NCI-H345 (cell line): ENCODE data around the gene CDC45.
"Not testable (repeated sequence)": the region's sequence is repeated elsewhere in the genome, so short reads cannot be mapped to it uniquely, and the experiment has no call there.

Experiments
- DNase-seq: peaks from one replicate; lab custom pipeline; 2025; lab: John Stamatoyannopoulos, UW

CDC45 gene, protein sequence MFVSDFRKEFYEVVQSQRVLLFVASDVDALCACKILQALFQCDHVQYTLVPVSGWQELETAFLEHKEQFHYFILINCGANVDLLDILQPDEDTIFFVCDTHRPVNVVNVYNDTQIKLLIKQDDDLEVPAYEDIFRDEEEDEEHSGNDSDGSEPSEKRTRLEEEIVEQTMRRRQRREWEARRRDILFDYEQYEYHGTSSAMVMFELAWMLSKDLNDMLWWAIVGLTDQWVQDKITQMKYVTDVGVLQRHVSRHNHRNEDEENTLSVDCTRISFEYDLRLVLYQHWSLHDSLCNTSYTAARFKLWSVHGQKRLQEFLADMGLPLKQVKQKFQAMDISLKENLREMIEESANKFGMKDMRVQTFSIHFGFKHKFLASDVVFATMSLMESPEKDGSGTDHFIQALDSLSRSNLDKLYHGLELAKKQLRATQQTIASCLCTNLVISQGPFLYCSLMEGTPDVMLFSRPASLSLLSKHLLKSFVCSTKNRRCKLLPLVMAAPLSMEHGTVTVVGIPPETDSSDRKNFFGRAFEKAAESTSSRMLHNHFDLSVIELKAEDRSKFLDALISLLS

DNA sequence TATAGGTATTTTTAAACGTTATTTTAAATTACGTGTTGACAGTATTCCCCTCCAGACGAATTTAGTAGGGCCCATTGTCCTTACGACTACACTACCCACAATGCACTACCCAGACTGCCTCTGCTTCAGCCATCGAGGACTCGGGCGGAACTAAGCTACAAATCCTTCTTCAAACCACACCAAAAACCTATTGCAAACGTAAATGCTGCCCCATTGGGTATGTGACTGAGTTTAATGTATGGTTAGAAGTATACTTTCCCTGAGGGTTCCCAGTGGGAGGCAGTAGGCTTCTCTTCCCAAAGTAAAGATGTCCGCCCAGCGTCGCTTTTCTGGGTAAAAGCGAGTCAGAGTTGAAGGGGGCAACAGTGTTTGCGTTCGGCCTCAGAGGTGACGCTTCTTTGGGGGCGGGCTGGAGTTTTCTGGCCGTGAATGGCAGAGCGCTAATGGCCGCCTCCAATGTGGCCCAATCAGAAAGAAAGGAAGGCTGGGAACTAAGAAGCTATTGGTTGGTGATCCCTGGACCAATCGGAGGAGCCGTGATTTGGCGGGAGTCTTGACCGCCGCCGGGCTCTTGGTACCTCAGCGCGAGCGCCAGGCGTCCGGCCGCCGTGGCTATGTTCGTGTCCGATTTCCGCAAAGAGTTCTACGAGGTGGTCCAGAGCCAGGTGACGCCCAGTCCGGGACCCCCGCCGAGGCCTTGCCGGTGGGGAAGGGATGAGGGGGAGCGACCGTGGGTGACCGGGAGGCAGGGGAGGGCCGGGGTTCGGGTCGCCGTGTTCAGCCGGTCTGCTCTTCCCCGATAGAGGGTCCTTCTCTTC lies at the start of gene CDC45:
CDC45 (plus strand) TSS at position 566 of the 818 bp plus-strand sequence; CDS start at position 615, 49 bp downstream.
- peak; percentile 94 for DNase-seq

DNA sequence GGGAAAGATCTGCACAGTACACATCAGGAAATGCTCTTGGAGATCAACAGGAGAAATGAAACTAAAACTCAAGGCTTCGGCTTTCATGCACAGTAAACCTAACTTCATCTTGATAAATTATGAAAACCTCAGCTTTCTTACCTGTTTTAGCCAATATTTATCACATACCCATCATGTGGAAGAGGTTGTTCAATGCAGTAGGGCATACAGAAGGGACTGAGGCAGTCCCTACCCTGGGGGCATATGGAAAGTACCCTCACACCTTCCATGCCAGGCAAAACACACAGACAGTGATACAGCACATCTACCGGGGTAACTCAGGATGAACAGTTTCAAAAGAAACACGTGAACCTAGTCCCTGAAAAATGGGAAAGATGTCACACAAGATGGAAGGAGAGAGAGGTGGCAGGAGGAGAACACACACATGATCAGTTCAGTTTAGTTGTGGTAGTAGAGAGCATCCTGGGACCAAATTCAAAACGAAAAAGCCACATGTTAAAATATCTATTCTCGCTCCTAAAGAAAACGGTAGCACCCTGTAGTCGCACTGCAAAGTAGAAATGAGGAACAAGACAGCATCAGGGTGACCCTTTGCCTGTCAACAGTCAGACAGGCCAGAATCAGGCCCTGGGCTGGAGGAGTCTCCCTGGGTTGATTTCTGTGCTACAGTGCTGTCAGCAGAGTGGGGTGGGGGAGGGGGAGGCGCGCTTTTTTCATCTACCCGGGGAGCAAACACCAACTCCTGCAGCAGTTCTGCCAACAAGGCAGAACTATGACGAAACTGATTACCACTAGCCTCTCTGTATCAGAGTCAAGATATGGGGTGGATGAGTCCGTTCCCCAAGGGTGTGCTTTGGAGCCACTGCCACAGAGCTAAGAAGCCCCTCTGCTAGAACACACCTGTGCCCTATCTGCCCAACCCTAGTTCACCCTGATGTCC lies 49.5 kb upstream of the CDC45 start:
- no peak for DNase-seq

DNA sequence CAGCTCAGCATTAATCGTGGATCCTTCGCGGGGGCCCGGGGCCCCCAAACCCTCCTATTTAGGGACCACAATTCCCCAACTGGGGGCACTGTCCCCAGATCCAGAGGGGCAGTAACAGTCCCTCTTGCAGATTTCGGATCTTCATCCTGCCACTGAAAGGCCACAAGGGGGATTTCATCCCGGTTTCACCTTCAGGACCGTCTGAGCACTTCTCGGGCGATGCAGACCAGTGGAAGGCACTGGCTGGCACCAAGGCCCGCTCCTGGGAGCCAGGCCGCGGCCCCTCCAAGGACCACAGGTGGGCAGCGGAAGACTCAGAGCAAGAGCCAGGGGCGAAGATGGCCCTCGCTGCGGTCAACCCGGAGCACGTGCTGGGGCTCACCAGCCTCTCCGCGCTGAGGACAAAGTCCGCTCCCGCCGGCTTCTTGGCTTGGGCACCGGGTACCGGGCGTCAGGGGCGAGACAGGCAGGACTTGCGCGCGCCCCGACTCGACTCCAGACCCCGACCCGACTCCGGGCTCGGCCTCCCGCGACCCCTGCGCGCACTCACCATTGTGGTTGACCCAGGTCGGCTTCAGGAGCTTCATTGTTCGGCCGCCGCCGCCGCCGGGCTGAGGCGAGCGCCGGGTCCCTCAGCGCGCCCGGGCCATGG lies 48.7 kb upstream of the CDC45 start:
- no peak for DNase-seq

DNA sequence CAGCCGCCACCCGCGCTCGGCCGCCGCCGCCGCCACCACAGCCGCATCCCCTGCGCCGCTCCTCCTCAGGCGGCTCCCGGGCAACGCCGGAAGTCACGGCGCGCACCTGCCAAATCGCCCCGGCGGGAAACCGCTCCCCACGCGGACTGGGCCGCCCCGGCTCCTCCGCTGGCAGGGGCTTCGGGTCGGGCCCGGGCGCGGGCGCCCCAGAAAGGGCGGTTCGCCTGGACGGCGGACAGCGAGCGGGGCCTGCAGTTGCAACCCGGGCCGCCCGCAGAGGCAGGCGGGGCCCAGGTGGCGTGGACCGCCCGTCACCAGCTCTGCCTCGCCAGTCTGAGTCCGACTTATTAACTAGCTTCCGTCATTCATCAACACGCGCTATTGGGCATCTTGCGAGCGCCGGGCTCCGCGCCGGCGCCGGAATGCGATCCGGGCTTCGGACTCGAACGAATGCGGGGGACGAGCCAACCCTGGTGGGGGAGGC lies 48.0 kb upstream of the CDC45 start, which contains the start of gene HIRA:
HIRA (minus strand) TSS at position 85 of the 484 bp plus-strand sequence. CDS start 257 bp downstream, outside the sequence.
- DNase-seq: peak; percentile 70

DNA sequence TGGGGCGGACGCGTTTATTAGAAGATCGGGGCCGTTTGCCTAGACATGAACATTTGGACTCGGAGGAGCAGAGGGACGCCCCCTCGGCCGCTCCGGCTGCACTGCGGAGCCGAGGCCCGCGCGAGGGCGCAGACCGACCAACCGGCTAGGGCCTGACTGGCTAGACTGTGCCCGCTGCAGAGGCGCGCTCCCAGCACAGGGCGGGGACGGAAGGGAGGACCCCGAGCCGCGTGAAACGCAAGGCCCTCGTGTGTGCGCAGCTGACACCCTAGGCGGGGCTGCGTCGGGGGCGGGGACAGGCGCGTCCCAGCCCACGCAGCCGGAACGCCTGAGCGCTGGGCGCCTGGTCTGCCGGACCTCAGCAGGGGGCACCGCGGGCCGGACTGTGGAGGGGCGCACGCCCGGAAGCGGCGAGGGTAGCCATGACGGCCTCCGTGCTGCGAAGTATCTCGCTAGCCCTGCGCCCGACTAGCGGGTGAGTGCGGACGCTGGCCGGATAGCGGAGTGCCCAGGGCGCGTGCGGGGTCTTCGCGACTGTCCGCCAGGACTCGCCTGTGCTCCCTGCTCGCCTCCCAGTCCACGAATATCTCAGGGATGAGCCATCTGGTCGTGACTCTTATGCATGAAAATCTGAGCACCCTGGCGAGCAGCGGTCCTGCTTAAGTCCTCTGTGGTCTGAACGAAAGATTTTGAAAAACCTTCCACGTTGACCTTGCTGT lies 47.4 kb upstream of the CDC45 start, which contains the start of gene MRPL40:
MRPL40 (plus strand) TSS at position 413 of the 719 bp plus-strand sequence; CDS start at position 423, 10 bp downstream.
- DNase-seq: peak; percentile 78

DNA sequence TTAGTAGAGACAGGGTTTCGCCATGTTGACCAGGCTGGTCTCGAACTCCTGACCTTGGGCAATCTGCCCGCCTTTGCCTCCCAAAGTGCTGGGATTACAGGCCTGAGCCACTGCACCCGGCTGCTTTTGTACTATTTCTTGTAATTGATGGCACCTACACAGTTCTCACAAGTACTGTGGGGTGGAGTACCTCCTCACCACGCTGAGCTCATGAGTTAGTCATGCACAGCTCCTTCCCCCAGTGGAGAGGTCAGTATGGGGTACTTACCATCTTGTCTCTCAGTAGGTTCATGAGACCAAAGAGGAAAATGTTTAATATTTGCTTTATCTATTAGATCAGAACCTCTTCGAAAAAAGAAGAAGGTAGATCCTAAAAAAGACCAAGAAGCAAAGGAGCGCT lies 45.3 kb upstream of the CDC45 start:
- no peak for DNase-seq

DNA sequence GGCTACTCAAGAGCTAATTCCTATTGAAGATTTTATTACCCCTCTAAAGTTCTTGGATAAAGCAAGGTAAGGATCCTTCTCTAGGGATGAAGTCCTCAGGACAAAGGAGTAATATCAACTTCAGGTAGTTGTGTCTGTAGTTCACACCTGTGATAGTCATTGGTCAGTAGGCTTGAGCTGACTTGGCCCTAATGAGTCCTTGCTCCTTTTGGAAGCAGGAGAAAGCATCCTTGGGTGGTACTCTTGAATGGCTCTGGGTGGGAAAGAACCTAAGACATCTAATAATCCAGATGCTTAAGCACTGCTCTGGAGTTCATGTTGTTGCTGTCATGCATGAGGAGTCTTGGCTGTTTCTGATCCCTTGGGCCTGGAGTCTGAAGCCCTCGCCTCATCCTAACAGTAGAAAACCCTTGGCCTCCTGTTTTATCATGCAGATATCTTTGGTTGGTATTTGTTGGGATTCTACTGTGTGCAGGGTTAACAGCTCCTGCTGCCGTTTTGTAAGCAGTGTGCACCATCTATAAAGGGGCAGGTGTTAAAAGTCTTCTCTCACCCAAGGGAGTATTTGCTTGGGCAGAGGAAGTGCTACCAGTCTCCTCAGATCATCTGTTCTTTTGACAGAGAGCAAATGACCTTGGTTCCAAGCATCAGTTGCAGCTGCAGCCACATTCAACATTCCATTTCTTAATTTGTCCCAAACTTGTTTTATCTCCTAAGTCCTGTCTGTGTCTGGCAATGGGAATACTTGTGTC lies 44.7 kb upstream of the CDC45 start:
- DNase-seq: no peak

DNA sequence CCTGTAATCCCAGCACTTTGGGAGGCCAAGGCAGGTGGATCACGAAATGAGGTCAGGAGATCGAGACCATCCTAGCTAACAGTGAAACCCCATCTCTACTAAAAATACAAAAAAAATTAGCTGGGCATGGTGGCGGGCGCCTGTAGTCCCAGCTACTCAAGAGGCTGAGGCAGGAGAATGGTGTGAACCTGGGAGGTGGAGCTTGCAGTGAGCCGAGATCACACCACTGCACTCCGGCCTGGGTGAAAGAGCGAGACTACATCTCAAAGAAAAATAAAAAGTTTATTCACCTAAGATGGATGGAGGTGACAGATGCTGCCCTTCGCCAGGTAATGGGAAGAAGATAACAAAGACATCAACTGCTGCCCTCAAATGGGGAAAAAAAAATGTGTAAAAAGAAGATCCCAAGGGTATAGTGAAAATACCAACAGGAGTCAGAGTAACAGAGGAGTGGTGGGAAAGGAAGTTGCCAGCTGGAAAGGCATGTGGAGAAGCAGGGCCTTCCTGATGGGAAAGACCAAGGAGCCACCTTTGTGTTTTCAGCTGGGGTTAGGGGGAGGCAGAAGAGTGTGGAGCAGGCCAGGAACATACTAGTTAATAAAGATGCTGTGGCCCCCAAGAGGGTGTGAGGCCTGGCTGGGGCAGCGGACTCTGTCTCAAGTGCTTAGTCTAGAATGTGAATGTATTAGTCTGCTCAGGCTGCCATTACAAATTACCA lies 43.1 kb upstream of the CDC45 start:
- not testable (repeated sequence) for DNase-seq

DNA sequence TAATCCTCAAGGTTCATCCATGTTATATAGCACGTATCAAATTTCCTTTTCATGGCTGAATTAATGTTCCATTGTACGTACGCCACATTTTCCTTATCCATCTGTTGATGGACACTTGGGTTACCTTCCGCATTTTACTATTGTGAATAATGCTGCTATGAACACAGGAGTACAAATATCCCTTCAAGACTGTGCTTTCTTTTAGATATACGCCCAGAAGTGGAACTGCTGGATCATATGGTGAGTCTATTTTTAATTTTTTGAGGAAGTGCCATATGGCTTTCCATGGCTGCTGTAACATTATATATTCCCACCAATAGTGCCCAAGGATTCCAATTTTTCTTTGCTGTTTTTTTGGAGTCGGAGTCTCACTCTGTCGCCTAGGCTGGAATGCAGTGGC lies 41.4 kb upstream of the CDC45 start:
- DNase-seq: no peak

DNA sequence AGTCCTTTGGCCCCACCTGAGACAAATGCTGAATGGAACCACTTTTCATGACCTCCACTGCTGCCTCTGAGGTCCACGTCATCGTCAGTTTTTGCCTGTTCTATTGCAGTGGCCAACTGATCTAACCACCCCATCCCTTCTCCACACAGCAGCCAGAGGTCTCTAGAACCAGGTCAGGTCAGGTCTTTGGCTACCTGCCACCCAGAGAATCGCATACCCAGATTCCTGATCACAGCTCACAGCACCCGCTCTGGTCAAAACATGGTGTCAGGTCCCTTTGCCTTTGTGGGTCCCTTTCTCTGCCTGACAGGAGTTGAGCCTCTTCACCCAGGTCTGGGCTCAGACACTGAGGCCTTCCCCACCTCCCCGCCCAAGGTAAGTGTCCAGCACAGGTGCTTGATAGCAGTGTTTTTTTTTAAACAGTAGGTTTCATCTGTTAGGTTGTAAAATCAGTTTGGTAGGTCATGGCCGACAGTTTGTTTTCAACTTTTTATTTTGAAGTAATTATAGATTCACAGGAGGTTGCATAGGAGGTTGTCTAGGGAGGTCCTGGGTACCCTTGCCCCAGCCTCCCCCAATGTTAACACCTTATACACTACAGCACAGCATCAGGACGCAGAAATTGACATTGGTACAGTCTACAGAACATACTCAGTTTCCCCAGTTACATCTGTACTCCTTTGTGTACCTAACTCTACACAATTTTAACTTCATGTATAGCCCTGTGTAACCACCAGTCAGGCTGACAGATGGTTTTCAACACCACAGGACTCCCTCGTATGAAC lies 39.1 kb upstream of the CDC45 start:
- DNase-seq: no peak

DNA sequence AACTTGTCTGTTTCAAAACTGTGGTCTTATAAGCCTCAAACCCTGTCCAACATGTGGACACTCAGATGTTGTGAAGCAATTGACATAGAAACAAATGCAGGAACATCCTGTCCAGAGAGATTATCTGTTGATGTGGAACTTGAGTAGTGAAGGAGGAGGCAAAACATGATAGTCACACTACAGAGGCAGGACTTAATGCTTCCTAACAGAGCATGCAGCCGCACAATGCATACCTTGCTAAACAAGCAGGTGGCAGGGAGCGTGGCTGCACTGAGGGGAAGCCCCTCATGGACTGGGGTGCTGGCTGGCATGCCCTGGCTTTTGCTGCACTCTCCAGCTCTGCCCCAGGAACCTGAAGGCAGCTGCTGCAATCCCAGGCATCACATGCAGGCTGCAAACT lies 37.6 kb upstream of the CDC45 start:
- no peak for DNase-seq

DNA sequence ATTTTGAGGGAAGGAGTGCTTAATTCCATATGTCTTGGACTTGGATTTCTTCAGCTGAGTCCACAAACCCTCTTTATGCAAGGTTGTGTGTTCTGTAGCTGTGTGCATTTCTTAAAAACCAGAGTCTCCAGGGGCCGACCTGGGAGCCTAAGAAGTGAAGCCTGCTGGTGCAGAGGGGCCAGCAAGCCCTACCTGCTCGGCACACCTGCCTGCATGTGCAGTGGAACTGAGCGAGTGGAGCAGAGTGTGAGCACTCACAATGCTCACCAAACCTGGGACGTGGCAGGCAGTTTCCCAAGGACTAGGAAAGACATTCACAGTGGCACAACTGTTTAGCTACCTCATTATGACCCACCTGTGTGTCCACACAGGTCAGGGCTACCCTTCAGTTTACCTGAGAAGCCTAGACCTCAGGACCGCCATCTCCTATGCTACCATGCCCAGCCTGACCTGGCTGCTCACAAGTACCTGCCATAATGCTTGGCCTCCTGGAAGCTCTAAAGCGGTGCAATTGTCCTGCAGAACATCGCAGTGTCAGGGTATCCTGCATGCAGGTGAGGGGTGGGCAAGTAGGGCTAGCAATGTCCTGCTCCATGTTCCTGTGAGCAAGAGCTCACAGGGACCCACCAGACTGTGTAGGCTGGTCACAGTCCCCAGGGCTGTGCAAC lies 36.0 kb upstream of the CDC45 start:
- no peak for DNase-seq

DNA sequence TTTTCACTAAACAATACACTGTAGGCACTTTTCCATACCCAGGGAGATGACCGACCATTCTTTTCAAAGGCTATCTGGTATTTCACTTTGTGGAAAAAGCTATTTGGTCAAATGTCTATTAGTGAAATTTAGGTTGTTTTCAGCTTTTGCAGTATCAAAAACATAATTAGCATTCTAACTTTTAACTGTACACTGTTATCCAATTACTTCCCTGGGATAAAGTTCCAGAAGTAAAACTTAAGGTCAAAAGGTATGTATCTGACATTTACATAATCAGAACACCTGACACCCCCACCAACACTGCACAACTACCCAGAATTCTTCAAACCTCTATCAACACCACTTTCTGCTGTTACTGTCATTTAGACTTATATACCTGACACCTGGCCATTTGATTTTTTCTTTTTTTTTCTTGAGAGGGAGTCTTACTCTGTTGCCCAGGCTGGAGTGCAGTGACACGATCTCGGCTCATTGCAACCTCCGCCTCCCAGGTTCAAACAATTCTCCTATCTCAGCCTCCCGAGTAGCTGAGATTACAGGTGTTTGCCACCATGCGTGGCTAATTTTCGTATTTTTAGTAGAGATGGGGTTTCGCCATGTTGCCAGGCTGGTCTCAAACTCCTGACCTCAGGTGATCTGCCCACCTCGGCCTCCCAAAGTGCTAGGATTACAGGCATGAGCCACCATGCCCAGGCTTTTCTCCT lies 34.3 kb upstream of the CDC45 start:
- DNase-seq: not testable (repeated sequence)

DNA sequence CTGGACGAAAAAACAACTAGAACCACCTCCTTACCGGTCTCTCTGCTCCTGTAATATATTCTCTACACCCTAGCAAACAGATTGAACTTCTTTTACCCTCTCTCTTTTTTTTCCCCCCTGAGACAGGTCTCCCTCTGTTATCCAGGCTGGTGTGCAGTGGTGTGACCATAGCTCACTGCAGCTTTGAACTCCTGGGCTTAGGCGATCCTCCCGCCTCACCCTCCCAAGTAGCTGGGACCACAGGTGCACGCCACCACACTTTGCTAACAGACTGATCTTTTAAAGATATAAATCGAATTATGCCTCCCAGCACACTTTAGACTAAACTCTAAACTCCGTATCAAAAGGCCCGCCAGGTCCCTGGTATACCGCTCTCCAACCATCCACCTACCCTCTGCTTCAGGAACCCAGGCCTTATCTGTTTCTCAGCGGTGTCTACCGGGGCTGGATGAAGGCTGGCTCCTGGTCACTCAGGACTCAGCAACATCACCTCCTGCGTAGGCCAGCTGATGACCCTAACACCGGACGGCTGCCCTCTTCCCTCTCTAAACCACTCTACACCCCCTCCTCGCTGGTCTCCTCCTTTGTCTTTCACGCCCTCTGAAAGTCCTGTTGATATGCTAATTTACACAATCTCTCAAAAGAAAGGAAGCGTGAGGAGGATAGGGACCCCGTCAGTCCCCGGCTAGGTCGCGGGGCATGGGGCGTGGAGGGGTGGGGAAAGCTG lies 33.0 kb upstream of the CDC45 start:
- DNase-seq: no peak

DNA sequence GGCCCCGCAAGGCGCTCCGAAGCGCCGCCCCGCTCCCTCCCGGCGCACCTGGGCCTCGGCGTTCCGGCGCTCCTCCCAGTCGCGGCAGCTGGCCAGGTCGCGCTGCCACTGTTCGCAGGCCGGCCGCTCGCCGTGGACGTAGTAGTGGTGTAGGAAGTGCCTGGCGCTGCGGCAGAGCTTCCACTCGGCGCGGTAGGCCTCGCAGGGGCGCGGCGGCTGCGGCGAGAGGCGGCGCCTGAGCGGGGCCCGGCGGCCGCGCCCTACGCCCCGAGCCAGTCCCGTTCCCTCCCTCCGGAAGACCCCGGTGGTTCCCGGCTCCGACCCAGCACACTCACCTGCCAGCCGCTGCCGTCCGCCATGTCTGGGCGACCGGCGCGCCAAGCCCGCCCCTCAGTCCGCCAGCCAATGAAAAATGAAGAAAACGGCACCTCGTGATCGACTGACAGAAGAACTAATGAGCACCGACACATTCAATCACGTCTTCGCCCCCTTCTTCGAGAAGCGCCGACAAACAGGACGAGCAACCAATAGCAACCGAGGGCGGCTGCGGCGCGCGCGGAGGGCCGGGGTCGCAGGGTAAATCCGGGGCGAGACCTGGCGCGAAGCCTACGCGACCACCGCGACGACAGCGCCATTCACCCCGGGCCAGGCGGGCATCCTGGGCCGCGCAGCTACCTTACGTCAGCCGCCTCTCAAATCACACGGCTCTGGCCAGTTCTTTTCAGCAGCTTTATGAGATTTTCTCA lies 32.2 kb upstream of the CDC45 start, which contains the start of gene C22orf39:
C22orf39 (minus strand) TSS at position 382 of the 746 bp plus-strand sequence; CDS start at position 359, 23 bp downstream.
- peak; percentile 91 for DNase-seq
